HT1080 (cell line): Measurements from ENCODE around the gene FAF1. TPM values are rescaled to one million over a fixed set of nuclear protein-coding genes. Genes with fewer than 3 reads are reported as not detected.

Source experiments
- DNase-seq: peaks from one replicate; pipeline ENCODE4 v3.0.0-alpha.2; 2015; ENCODE audit warnings: low read depth
- total RNA-seq: library from RNA; depleted of rRNA; stranded (reverse); fragments of >200 nt; shearing (Covaris generic); gene quantifications from 2 replicates; pipeline ENCODE4 v1.2.3, GENCODE V29; 2014

The FAF1 gene
- total RNA-seq, 1 experiment from 2014 or later: 61.0 TPM

- DNase-seq: no peak
These were observed 256.8 kb downstream of the FAF1 start for GRCh38 chr1:50703240-50703639.

- no peak for DNase-seq
These were observed 257.7 kb downstream of the FAF1 start for GRCh38 chr1:50702395-50702794.

- DNase-seq: no peak
These were observed 258.3 kb downstream of the FAF1 start for GRCh38 chr1:50701706-50702317.

GRCh38 chr1:50700621-50701020, 259.4 kb downstream of the FAF1 start:
- no peak for DNase-seq

- no peak for DNase-seq
These were observed 259.9 kb downstream of the FAF1 start for GRCh38 chr1:50700214-50700613.

GRCh38 chr1:50699795-50700194, 260.3 kb downstream of the FAF1 start:
- DNase-seq: no peak

- no peak for DNase-seq
These were observed 262.3 kb downstream of the FAF1 start for GRCh38 chr1:50697440-50698421.

- no peak for DNase-seq
These were observed 266.2 kb downstream of the FAF1 start for GRCh38 chr1:50693829-50694228.

GRCh38 chr1:50684185-50684584, 275.9 kb downstream of the FAF1 start:
- no peak for DNase-seq

GRCh38 chr1:50681931-50682330, 278.1 kb downstream of the FAF1 start:
- DNase-seq: peak; percentile 56

- no peak for DNase-seq
These were observed 292.2 kb downstream of the FAF1 start for GRCh38 chr1:50667710-50668356.

- no peak for DNase-seq
These were observed 292.8 kb downstream of the FAF1 start for GRCh38 chr1:50667272-50667671.

GRCh38 chr1:50666849-50667248, 293.2 kb downstream of the FAF1 start:
- DNase-seq: no peak

GRCh38 chr1:50665413-50665812, 294.7 kb downstream of the FAF1 start:
- DNase-seq: no peak

- DNase-seq: peak; percentile 6
These were observed 298.4 kb downstream of the FAF1 start for GRCh38 chr1:50661626-50662025.

- DNase-seq: no peak
These were observed 300.9 kb downstream of the FAF1 start for GRCh38 chr1:50659107-50659662.

- DNase-seq: no peak
These were observed 301.5 kb downstream of the FAF1 start for GRCh38 chr1:50658459-50659076.

GRCh38 chr1:50656931-50657330, 303.1 kb downstream of the FAF1 start:
- DNase-seq: no peak

GRCh38 chr1:50651476-50652263, 308.4 kb downstream of the FAF1 start:
- DNase-seq: no peak

GRCh38 chr1:50646526-50646925, 313.5 kb downstream of the FAF1 start:
- no peak for DNase-seq

GRCh38 chr1:50645139-50645538, 314.9 kb downstream of the FAF1 start:
- DNase-seq: no peak
